Spleen (tissue), 7 donors: ENCODE measurements around the gene OR6S1.

Experiments used
- CTCF ChIP-seq, 11 experiments: fragments of 200-600 bp in 7 of 11; fragments of 450-650 bp in 4 of 11; sonication (generic) in 4 of 11; IDR thresholded peaks in 8 of 11; conservative IDR thresholded peaks in 3 of 11; 1 replicate in 7 of 11; 2 replicates in 4 of 11; pipeline versions ENCODE4 v1.4.0 to v1.8.0; 2016 to 2021; ENCODE audit warnings: antibody characterized with exemption in 11 of 11, inconsistent platforms in 4 of 11, mild to moderate bottlenecking in 1 of 11
- POLR2A ChIP-seq, 3 donors: fragments of 450-650 bp; IDR thresholded peaks; one replicate each; pipeline ENCODE4 v1.5.1; 2017; ENCODE audit warnings: antibody characterized with exemption in 3 of 3, mild to moderate bottlenecking in 1 of 3
- donor health status: DM: no; HTN: no; CAD: no; lungs with moderate emphysema.
- donor health status: DM: no; HTN: no; CAD: no.
- donor health status: DM: no; HTN: no; CAD: no.

- TF ChIP-seq CTCF (IDR thresholded peaks at IDR 0.05 in 8 of 11, conservative IDR thresholded peaks at IDR 0.05 in 3 of 11), result peak in 4 of 11 experiments; percentile 15 to 32 (median 18)
- no peak for TF ChIP-seq POLR2A (IDR thresholded peaks at IDR 0.05)
These were observed 35.1 kb downstream of the OR6S1 start for GRCh38 chr14:20606190-20606901.
